Measurements from ENCODE around the gene SNRPA1.

SNRPA1 gene

DNA sequence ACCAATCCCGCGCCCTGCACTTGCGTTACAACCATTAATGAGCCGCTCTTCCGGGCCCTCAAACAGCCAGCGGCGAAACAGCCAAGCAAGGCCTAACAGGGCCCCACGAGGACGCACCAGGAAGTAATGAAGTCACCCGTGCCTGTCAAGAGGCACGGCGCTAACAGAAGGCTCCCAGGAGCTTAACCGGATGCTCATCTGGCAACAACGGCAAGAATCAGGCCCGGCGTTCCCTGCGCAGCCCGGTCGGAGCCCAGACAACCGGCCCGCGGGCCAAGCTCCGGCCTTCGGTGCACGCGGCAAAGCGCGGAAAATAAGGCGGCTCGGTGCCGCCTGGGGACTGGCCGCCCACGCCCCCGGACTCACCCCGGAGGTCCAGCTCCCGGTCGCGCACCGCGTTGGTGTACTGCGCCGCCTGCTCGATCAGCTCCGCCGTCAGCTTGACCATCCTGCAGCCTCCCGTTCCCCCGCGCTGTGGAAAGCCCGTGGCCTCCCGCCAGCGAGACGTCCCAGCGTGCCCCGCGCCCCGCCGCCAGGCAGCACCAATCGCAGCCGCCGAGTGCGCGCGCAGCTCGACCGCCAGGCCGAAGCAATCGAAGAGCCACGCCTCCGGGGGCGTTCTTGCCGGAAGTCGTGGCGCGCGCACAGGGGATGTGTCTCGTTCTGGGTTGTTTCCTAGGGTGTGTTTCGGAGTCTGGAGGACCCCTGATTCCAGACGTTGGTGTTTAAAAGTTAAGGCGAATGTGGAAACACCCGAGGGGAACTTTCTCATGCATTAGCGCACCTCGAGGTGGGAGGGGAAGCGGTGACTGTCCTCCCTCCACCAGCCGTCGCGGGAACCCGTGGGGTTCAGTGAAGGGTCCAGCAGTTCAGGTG lies at the start of gene SNRPA1:
Gene SNRPA1, minus strand, starts transcription at position 518 of the 876 bp plus-strand sequence. Its CDS starts 70 bp downstream, at position 448.
- peak; percentile 97 for DNase-seq

DNA sequence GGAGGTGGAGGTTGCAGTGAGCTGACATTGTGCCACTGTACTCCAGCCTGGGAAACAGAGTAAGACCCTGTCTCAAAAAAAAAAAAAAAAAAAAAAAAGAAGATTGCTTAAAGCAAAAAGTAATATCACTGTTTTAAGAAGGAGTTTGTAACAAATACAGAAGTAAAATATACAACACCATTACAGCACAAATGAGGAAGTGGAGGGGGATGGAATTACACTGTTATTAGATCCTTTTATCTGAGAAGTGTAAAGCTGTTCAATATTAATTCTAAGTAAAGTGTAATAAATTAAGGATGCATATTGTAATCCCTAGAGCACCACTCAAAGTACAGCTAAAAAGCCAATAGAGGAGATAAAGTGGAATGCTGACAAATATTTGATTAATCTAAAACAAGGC lies 47.0 kb upstream of the SNRPA1 start:
- no peak for DNase-seq

DNA sequence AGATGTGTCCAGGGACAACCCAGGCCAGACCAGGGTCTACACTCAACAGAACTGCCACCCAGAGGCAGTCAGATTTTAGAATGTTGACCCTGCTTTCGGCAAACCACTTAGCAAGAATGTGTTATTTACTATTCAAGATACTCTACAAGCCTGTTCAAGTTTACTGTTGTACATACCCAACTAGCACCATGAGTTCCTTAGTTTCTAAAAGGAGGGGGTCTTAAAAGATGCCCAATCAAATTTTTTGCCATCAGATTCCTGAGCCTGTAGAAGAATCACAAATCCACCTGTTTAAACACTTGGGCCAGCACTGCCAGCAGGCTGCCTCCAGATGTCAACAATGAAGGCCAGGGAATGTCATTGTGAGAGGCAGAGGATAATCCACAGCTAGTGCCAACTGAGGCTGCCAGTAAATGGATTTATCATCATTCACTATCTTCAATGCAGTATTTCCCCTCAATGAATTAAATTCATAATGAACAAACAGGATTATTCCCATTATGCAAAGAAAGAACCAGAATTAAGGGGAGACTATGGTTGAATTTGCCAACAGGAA lies 43.5 kb upstream of the SNRPA1 start:
- DNase-seq, result no peak

DNA sequence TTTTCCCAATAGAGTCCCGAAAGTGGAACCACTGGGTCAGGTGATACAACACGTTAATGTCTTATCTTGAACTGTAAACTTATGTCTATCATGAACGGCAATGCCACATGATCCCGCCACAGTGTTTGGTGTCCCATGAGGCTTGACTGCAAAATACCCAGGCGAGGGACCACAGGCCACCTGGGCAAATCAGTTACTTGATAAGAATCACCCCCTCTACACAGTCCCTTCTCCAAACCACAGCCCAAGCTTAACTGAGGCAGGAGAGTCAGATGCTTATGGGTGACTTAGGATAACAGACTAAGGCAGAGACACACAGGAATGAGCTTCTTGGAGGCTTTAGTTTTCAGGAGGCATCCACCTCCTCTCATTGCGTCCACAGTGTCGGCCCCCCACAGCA lies 42.9 kb upstream of the SNRPA1 start:
- no peak for DNase-seq

DNA sequence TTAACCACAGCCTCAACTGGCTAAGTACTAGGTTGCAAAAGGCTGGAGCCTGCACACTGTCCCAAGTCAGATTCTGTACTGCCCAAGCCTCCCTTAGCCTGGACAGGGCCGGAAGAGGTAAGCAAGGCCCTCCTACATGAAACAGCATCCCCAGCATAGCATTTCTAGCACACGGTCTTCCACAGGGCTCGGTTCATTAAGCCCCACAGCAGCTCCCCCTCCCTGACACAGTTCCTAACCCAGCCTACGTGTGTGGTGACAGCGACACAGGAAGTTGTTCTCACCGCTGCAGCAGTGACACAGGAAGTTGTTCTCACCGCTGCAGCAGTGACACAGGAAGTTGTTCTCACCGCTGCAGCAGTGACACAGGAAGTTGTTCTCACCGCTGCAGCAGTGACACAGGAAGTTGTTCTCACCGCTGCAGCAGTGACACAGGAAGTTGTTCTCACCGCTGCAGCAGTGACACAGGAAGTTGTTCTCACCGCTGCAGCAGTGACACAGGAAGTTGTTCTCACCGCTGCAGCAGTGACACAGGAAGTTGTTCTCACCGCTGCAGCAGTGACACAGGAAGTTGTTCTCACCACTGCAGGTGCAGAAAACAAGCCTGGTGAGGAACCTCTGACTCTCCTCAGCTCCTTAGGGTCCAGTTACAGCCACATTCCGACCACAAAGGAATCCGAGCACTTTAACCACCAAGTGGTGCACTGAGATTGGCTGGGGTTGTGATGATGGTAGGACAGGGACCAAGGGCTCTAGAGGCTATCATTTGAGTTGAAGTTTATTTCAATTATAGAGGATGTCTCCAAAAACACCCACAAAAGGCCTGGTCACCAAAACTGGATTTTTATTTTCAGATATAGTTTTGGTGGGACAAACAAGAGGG lies 39.1 kb upstream of the SNRPA1 start:
- peak; percentile 39 for DNase-seq

DNA sequence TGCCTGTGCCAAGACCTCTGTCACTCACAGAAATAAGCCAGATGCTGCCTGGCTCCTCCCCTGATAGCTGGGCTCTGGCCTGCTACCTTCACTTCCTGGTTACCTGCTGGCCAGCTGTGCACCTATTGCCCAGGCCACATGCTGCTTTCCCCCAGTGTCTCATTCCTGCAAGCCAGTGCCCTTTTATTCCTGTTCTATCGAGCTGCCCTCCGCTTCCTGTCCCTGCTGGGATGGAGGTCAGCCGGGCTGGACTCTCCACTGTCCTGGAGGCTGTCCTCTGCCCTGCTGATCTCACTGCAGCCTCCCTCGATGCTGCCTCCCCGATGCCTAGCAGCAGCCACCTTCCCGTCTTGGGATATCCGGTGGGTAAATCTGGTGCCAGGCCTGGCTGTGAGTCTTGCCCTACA lies 37.0 kb upstream of the SNRPA1 start:
- no peak for DNase-seq

DNA sequence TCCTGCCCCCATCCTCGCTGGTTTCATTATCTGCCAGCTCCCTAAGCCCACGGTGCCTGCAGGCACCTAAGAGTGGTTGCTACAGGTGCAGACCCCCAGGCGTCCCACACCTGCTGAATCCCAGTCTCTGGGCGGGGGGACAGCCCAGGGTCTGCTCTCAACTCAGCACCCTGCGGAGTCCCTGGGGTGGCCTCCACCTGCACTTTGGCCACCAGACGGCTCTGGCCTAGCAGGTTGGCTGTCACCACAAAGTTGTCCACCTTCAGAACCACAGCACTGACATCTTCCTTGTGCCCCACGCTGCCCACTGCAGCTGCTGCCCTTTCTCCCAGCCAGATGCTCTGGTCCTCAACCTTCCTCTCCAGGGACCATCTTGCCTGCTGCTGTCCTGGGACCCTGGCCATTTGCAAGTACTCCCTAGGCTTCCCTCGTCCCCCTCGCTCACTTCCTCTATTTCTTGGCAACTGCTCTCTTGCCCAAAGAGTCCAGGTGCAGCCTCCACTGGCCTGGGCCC lies 34.9 kb upstream of the SNRPA1 start:
- DNase-seq, result no peak

DNA sequence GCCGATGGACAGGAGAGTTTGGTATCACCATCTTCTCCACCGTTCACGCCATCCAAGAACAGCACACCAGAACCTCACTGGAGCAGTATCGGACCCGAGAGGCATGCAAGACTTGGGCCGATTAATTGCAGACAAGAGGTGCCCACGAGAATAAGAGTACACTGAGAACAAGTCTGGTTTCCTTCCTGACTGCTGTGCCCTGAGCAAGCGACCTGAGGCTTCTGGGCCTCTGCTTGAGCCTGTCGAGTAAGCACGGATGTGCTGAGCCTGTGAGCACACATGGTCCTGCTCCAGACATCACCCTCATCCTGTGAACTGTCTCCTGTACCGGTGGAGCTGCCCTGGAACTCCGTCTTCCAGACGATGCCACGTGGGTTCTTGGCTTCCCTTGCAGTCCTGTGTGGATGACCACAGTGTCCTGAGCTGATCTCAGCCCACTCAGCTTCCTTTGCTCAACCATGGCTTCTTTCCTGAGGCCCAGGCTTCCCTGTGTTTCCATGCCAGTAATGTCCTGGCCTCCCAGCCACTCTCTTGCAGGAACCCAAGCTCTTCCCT lies 34.3 kb upstream of the SNRPA1 start:
- DNase-seq, result no peak

DNA sequence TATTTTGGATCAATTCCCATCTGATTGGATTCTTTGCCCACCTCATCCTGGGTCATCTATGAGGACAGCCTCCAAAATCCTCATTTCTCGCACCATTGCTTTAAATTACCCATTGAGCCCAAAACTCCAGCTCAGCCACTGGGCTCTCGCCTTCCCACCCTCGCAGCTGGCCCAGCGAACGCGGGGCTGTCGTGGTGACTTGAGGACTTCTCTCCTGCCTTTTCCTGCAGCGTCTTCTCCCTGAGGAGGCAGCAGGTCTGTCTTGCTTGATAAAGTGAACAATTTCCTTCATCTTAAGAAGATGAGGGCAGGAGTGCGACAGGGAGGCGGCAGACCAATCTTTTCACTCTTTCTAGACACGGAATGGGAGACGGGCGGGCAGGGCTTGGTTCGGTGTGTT lies 33.0 kb upstream of the SNRPA1 start:
- DNase-seq, result no peak

DNA sequence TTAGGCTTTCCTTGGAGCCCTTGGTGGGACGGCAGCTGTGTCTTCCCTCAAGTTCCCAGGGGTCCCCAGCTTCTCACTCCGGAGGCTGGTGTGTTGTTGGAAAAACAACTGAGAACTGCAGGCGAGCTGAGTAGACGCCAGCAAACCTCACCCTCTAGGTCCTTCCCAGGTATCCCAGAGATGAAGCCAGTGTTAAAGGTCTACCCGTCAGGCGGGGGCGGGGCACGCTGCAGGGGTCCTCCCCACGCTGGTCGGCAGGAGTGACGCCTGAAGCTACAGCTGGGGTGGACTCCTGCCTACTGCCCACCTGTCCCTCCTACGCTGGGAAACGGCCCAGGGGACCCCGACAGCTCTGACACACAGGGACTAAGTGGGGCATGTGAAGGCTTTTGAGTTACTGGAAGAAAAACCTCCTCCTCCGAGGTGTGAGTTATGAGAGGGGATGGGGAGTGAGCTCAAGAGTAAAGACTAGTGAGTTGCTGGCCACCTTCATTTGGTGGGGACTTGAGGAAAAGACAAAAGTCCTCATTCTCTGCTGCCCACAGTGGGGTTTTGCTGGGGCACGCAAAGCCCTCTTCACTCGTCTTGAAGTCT lies 32.2 kb upstream of the SNRPA1 start:
- DNase-seq, result no peak

DNA sequence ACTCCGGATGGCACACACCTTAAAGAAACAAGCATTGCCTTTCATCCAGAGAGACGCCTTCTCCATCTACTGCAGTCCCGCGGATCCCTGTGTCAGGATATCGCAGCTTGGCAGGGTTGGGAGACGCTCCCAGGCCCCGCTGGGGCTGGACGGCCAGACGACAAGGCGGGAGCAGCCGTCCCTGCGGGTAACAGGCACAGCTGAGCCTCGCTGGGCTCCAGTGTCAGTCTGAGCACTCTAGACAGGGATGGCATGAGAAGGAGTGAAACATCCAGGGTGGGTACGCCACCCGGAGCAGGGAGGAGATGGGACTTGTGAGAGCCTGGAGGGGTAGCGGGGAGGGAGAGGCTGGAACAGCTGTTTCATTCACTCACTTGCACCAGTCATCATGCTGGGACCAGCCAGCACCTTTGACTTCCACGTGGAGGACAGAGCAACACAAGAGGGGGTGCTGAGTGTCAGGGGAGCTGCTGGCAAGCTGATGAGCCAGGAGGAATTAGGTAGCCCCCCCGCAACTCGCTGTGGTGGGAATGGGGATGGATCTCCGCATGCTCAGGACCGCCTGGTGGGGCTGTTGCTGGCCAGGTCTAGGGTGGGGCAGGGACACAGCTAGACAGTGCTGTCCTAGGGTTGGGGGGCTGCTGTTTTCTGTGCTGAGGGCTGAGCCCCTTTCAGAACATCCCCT lies 31.6 kb upstream of the SNRPA1 start:
- no peak for DNase-seq

DNA sequence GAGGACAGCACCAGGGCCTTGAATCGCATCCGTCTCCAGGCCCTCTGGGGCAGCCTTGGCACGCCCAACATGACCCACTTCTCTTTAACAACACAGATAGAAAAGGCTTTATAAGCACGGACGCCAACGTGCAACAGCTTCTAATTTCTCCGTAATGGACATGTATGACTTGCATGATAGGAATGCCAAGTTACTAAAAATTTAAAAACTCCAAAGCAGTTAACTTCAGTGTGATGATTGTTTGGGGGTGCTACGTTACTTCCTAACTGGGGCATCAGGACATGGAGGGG lies 30.9 kb upstream of the SNRPA1 start:
- DNase-seq, result no peak

DNA sequence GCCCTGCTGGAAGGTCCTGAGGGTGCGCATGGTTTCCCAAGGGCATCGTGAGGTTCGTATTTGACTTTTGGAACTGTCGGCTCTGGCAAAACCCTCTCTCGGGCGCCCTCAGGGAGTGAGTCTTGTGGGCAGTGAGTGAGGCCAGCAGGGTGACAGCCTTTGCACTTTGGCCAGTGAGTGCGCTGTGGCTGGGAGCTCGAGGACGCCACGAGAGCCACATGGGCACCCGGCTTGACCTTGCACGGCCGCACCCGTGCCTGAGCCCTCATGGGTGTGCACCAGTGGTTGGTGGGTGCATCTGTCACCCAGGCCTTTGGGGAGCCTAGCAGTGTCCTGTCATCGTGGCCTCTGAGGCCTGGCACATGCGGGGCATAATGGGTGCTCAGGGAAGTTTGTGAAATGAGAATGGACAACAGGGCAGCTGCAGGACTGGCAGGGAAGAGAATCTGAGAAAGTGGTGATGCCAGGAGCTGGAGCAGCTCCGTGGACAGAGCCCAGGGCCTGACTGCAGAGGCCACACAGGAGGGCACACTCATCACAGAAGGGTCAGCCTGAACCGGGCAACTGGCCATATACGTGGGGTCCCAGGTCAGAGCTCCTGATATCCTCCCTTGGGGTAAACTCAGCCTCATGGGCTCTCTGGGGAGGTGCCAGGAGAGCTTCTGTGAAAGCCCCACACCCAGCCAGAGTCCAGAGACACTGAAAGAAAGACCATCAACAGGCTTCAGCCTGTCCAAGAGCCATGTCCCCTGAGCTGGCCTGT lies 30.4 kb upstream of the SNRPA1 start:
- no peak for DNase-seq

DNA sequence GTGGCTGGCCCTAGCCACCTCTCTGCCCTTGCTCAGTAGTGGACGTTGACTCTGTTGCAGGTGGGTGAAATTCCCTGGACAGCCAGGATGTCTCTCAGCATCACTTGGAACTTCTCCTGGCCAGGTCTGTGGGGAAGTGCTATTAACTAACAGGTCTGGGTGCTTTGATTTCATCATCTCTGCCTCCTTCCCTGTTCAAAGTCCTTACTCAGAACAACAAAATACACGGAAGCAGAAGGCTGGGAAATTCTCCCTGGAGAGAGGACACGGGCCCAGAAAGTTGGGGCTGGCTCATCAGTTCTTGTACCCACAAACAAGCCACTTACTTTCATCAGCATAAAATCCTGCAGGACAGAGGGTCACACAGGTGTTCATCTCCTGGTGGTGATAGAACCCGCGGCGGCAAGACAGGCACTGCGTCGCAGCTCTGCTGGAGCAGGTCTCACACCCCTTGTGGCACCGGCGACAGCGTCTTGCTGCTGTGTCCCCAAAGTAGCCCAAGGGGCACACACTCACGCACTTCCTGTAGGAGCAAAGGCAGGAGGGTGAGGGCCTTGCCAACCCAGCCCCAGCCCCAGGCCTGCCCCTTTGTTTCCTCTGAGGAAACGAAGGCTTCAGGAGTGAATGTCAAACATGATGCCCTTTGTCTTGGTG lies 29.6 kb upstream of the SNRPA1 start:
- no peak for DNase-seq

DNA sequence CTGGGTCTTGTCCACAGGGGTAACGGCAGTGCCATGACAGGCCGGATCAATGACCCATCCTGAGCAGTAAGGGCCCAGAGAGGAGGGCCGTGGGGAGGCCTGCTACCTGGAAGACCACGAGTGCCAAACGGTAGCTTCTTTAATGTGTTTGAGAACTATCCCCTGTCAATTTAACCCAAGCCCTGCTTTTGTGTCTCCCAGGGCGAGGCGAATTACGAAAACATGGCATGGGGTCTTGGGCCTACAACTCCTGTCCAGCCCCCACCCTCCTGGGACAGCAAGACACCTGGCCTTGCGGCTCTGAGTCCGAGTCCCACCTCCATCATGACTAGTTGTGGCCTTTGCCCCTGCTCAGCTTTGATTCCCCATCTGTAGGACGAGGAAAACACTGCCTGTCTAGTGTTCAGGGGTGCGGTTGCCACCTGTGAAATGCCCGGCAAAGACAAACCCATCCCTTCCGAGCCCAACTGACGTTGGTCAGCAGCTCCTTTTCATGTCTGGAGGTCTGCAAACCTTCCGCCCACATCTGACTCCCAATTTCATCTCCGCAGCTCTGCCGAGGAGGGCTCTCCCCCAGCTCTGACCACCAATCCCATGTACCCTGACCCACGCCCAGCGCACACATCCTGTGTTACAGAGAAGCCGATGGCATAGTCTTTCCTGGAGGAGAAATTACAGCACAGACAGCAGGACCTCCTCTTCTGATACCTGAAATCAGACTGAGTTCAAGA lies 28.9 kb upstream of the SNRPA1 start:
- DNase-seq, result no peak

DNA sequence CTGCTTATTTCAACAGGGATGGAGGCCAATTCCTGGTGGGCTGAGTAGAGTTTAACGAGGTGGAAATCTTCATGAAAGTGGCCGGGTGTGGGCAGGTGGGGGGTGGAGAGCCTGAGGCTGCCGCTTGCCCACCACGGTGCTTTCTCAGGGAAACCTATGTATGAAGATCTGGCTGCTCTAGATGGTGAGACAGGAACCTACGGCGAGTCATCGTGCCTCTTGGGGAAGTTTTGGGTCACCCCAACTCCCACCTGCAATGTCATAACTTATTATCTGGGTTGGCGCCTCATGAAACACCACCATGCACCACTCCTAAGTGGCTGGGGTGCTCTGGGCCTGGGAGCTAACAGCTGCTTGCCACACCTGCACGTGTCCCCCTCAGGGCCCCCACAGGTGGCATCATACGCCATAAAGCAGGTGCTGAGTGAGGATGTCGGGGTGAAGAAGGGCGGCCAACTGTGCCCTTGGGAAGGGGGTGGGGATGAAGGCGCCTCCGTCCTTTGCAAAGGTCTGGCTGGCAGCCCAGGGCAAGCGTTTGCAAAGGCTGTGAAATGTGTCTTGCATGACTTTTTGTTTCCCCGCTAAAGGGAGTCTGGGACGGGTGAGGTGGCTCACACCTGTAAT lies 27.9 kb upstream of the SNRPA1 start:
- DNase-seq, result no peak

DNA sequence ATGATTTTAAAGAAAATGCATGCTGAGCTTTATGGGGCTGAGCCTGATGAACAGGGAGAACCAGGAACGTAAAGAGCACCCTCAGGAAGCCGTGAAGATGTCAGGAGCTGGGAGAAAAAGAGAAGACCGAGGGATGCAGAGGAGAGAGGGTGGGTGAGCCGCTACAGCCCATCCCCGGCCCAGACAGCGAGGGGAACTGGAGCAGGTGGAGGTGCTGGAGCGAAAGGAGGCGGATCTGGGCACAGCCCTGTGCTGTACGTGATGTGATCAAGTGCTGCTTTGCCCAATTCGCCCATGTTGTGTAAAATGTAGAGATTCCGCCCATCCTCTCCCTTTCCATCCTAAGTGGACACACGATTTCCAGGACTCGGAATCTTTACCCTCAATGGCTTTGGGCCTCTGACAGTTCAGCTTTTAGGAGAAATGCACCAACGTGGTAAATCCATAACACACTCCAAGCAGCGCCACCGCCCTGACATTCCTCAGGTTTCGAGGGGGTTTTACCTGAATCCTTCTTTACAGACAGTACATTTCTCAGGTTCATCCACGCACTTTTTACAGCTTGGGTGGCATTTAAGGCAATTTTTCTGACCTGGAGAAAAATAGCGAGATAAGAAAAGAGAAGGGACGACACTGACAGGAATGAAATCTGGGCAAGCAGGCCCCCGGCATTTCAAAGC lies 27.1 kb upstream of the SNRPA1 start:
- no peak for DNase-seq

DNA sequence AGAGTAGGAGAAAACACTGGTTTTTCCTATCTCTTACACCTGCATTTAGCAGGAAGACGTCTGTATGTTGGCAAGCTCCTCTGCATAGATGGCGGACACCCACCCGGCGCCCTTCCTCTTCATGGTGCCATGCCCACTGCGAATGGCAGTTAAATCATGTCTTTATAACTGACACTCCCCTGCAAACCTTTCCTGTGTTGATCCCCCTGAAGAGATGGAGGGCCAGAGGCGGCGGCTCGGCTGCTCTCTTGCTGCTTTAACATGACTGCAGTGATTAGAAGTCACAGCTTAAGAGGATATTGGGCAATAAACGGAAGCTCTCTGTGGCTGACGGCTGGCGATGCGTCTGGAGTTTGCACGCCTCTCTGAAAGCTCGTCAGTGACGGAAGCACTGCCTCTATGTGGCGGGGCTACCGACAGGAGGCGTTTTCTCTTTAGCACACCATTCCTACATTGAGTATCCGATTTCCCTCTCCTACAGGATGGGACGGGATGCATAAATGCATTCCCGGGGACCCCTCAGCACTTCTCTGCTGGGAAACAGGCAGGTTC lies 25.5 kb upstream of the SNRPA1 start:
- peak; percentile 52 for DNase-seq

DNA sequence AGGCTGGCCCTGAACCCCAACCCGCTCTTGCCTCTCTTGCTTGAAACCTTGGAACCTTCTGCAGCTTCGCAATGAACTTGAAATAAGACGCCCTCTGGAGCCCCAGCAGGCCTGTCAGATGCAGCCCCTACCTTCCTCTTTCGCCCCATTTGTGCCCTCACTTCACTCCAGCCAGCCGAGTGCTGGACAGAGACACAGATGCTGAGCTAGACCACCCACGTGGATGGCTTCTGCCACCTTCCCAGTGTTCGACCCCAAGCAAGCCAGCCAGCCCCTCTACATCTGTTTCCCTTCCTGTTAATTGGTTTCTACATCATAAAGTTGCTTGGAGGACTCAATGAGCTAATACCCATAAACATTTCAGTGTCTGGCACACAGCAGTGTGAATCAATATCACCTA lies 23.8 kb upstream of the SNRPA1 start:
- no peak for DNase-seq

All from activated CD4-positive, alpha-beta T cell treated with anti-CD3 and anti-CD28 coated beads, Interleukin-2, amount 50 U/mL, for 1 hour (primary cell).